NB4 (cell line): ENCODE measurements around the gene DNM1.
"Not testable (repeated sequence)": the region's sequence is repeated elsewhere in the genome, so short reads cannot be mapped to it uniquely, and the experiment has no call there.

Experiments used
- DNase-seq: peaks from one replicate; pipeline ENCODE4 v3.0.0; 2010; ENCODE audit warnings: low read depth
- H3K4me3 ChIP-seq: one replicate; pipeline ENCODE4 v1.5.1; 2011; ENCODE audit warnings: mild to moderate bottlenecking, low read depth, low read length, moderate library complexity
- CTCF ChIP-seq: IDR thresholded peaks from one replicate; pipeline ENCODE4 v1.5.1; 2012; ENCODE audit warnings: low read depth, low read length
- MAX ChIP-seq: IDR thresholded peaks from 2 replicates; pipeline ENCODE4 v1.6.1; 2011; ENCODE audit warnings: low read depth, low read length
- MYC ChIP-seq: IDR thresholded peaks from 2 replicates; pipeline ENCODE4 v1.6.1; 2011; ENCODE audit warnings: low read depth, low read length
- POLR2A ChIP-seq: IDR thresholded peaks from 2 replicates; pipeline ENCODE4 v1.6.1; 2011; ENCODE audit warnings: mild to moderate bottlenecking; ENCODE audit not compliant: insufficient read length; ENCODE audit errors: extremely low read depth

Gene DNM1

GRCh38 chr9:128224877-128225276 is 21.7 kb downstream of the DNM1 start:
- TF ChIP-seq POLR2A (no peak), CTCF (no peak), MAX (no peak), MYC (no peak)
- no peak overlapping the region for H3K4me3 ChIP-seq
- DNase-seq, result no peak

GRCh38 chr9:128225770-128226411 is 22.7 kb downstream of the DNM1 start:
- no peak for DNase-seq
- no peak overlapping the region for H3K4me3 ChIP-seq
- TF ChIP-seq MYC, result no peak
- TF ChIP-seq CTCF, result no peak
- no peak for TF ChIP-seq POLR2A
- no peak for TF ChIP-seq MAX

GRCh38 chr9:128226412-128226801 is 23.2 kb downstream of the DNM1 start:
- DNase-seq, result peak; percentile 82
- H3K4me3 ChIP-seq, result no peak overlapping the region
- TF ChIP-seq MYC (no peak), POLR2A (no peak), CTCF (no peak), MAX (no peak)

GRCh38 chr9:128230897-128231296 is 27.7 kb downstream of the DNM1 start:
- DNase-seq, H3K4me3 ChIP-seq: not testable (repeated sequence)

- no peak overlapping the region for H3K4me3 ChIP-seq
- no peak for DNase-seq
- no peak for TF ChIP-seq CTCF
- no peak for TF ChIP-seq MAX
- TF ChIP-seq POLR2A, result no peak
- TF ChIP-seq MYC, result no peak
Observed at GRCh38 chr9:128231638-128232527, 28.7 kb downstream of the DNM1 start.

- no peak for DNase-seq
- no peak for TF ChIP-seq MYC
- TF ChIP-seq MAX, result no peak
- TF ChIP-seq POLR2A, result no peak
- TF ChIP-seq CTCF, result no peak
- no peak overlapping the region for H3K4me3 ChIP-seq
Observed at GRCh38 chr9:128232528-128233428, 29.6 kb downstream of the DNM1 start.
